ENCODE results near the gene FXYD5.

Gene FXYD5

GRCh38 chr19:35138305-35138892 lies 16.1 kb upstream of the FXYD5 start, which contains the start of gene FXYD1:
TSS of gene FXYD1 (plus strand) at chr19:35138824. CDS start at chr19:35140080, 1,256 bp downstream.
- no peak within 1 kb of the TSS for H3K27ac ChIP-seq
- no peak for TF ChIP-seq CTCF (IDR thresholded peaks at IDR 0.05; ENCODE audit: low read depth, low read length, missing control alignments)

GRCh38 chr19:35140207-35140961 lies 14.2 kb upstream of the FXYD5 start:
- Histone ChIP-seq H3K27ac (no peak overlapping the region), H3K36me3 (replicated peaks) (no peaks in the 10 kb centered on the region), H3K4me3 (ENCODE audit: low read depth, low read length) (no peak overlapping the region), H3K27me3 (replicated peaks) (peaks cover 25% of the 10 kb centered on the region)
- no peak for TF ChIP-seq CTCF (IDR thresholded peaks at IDR 0.05; ENCODE audit: low read depth, low read length, missing control alignments)
- no peak for DNase-seq
- in situ Hi-C loops (cut with HindIII; ENCODE audit: low pct_ligation_motif_present, low sequenced_read_pairs), result no loop called here

More at GRCh38 chr19:35138305-35138892, 16.1 kb upstream of the FXYD5 start, which contains the start of gene FXYD1:
- no peak for DNase-seq
- in situ Hi-C loops (cut with HindIII; ENCODE audit: low pct_ligation_motif_present, low sequenced_read_pairs), result no loop called here
- peaks cover 19% of the 10 kb centered on the region for H3K27me3 ChIP-seq (replicated peaks)
- no peaks in the 10 kb centered on the region for H3K36me3 ChIP-seq (replicated peaks)
- no peak within 1 kb of the TSS for H3K4me3 ChIP-seq (ENCODE audit: low read depth, low read length)

- peak; percentile 64 for TF ChIP-seq CTCF (IDR thresholded peaks at IDR 0.05; ENCODE audit: low read depth, low read length, missing control alignments)
- peak; percentile 84 for DNase-seq
- Histone ChIP-seq H3K36me3 (replicated peaks) (no peaks in the 10 kb centered on the region), H3K27ac (no peak overlapping the region), H3K27me3 (replicated peaks) (peaks cover 24% of the 10 kb centered on the region), H3K4me3 (ENCODE audit: low read depth, low read length) (no peak overlapping the region)
- in situ Hi-C loops (cut with HindIII; ENCODE audit: low pct_ligation_motif_present, low sequenced_read_pairs), result no loop called here
These were observed 13.3 kb upstream of the FXYD5 start for GRCh38 chr19:35140962-35141836.

- Histone ChIP-seq H3K27ac (no peak overlapping the region), H3K27me3 (replicated peaks) (peaks cover 23% of the 10 kb centered on the region), H3K4me3 (ENCODE audit: low read depth, low read length) (no peak overlapping the region), H3K36me3 (replicated peaks) (no peaks in the 10 kb centered on the region)
- in situ Hi-C loops (cut with HindIII; ENCODE audit: low pct_ligation_motif_present, low sequenced_read_pairs), result no loop called here
- TF ChIP-seq CTCF (IDR thresholded peaks at IDR 0.05; ENCODE audit: low read depth, low read length, missing control alignments), result no peak
- DNase-seq, result no peak
These were observed 12.5 kb upstream of the FXYD5 start for GRCh38 chr19:35141837-35142605.

GRCh38 chr19:35142606-35143230 lies 11.8 kb upstream of the FXYD5 start:
- H3K4me3 ChIP-seq (ENCODE audit: low read depth, low read length), result no peak overlapping the region
- no peaks in the 10 kb centered on the region for H3K36me3 ChIP-seq (replicated peaks)
- DNase-seq, result no peak
- peaks cover 23% of the 10 kb centered on the region for H3K27me3 ChIP-seq (replicated peaks)
- peak; percentile 60 for TF ChIP-seq CTCF (IDR thresholded peaks at IDR 0.05; ENCODE audit: low read depth, low read length, missing control alignments)
- H3K27ac ChIP-seq, result no peak overlapping the region
- in situ Hi-C loops (cut with HindIII; ENCODE audit: low pct_ligation_motif_present, low sequenced_read_pairs), result no loop called here

All from brain microvascular endothelial cell (primary cell).